ENCODE data around the gene YEATS2. TPM values are rescaled to one million over a fixed set of nuclear protein-coding genes. Genes with fewer than 3 reads are reported as not detected.
"Not testable (repeated sequence)": the region's sequence is repeated elsewhere in the genome, so short reads cannot be mapped to it uniquely, and the experiment has no call there.

Gene YEATS2
- total RNA-seq, 4 donors from 2014 or later = 14.0 to 24.1 (median 16.3) TPM

DNA sequence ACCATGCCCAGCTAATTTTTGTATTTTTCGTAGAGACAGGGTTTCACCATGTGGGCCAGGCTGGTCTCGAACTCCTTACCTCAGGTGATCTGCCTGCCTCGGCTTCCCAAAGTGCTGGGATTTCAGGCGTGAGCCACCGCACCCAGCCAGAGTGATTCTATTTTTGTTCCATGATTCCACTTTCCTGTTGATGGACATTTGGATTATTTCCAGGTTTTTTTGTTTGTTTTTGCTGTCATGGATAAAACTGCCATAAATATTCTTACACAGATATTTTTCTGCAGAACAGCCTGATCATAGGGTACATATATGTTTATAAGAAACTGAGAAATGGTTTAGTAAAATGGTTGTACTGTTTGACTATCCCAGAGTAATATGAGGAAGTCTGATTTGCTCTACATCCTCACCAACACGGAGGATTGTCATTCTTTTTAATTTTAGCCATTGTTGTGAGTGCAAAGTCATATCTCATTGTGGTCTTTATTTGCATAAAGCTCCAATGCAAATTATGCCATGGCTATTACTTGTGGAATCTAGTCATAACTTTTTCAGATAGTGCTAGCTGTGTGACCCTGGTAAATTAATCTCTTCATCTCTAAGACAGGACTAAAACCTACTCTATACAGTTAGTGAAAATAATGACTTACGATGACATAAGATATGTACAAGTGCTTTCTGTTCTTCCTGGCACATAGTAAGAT lies 85.1 kb downstream of the YEATS2 start:
- WGBS, 2 donors = 69 to 71% methylated on average over 7 of the region's 7 CpGs
- DNase-seq (ENCODE audit: low spot score in 2 of 2) = no peak
- intact Hi-C loops (cut with DNase I; ENCODE audit: low total_unique reads) = no loop called here
- TF ChIP-seq, protein P1, sequence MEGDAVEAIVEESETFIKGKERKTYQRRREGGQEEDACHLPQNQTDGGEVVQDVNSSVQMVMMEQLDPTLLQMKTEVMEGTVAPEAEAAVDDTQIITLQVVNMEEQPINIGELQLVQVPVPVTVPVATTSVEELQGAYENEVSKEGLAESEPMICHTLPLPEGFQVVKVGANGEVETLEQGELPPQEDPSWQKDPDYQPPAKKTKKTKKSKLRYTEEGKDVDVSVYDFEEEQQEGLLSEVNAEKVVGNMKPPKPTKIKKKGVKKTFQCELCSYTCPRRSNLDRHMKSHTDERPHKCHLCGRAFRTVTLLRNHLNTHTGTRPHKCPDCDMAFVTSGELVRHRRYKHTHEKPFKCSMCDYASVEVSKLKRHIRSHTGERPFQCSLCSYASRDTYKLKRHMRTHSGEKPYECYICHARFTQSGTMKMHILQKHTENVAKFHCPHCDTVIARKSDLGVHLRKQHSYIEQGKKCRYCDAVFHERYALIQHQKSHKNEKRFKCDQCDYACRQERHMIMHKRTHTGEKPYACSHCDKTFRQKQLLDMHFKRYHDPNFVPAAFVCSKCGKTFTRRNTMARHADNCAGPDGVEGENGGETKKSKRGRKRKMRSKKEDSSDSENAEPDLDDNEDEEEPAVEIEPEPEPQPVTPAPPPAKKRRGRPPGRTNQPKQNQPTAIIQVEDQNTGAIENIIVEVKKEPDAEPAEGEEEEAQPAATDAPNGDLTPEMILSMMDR (IDR thresholded peaks at IDR 0.05) = no peak
- no peak for TF ChIP-seq POLR2A (IDR thresholded peaks at IDR 0.05)
- no peak overlapping the region for H3K4me3 ChIP-seq (ENCODE audit: low read depth, poor library complexity, severe bottlenecking)

DNA sequence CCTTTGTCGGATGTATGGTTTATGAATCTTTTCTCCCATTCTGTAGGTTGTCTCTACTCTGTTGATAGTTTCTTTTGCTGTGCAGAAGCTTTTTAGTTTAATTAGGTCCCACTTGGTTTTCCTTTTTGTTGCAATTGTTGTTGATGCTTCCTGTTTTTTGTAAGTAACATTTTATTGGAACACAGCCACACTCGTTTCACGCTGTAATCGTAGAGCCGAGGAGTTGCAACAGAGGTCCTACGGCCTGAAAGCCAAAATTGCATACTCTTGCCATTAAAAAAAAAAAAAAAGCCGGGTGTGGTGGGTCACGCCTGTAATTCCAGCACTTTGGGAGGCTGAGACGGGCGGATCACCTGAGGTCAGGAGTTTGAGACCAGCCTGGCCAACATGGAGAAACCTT lies 86.9 kb downstream of the YEATS2 start:
- WGBS, 2 donors = 81 to 83% methylated on average over 10 of the region's 10 CpGs
- DNase-seq (ENCODE audit: low spot score in 2 of 2); H3K4me3 ChIP-seq (ENCODE audit: low read depth, poor library complexity, severe bottlenecking); intact Hi-C loops (cut with DNase I; ENCODE audit: low total_unique reads): not testable (repeated sequence)

DNA sequence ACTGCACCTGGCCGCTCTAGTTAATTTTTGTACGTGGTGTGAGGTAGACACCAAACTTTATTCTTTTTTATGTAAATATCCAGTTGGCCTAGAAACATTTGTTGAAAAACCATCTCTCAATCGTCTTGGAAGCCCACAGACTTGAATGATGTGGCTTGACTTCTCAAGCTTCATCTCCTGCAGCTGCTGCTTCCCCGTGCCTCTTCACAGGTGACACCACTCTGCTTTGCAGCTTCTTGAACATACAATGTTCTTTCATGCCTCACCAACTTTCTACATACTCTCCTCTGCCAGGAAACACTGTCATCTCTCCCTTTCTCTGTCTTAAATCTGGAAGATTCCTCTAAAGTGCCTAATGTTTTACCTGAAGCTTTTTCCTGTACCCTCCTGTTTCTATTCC lies 92.2 kb downstream of the YEATS2 start:
- no peak for DNase-seq (ENCODE audit: low spot score in 2 of 2)
- no peak overlapping the region for H3K4me3 ChIP-seq (ENCODE audit: low read depth, poor library complexity, severe bottlenecking)
- WGBS, 2 donors = 89 to 94% methylated on average over 4 of the region's 4 CpGs
- TF ChIP-seq, protein P1 (IDR thresholded peaks at IDR 0.05) = no peak
- no peak for TF ChIP-seq POLR2A (IDR thresholded peaks at IDR 0.05)
- intact Hi-C loops (cut with DNase I; ENCODE audit: low total_unique reads) = no loop called here

DNA sequence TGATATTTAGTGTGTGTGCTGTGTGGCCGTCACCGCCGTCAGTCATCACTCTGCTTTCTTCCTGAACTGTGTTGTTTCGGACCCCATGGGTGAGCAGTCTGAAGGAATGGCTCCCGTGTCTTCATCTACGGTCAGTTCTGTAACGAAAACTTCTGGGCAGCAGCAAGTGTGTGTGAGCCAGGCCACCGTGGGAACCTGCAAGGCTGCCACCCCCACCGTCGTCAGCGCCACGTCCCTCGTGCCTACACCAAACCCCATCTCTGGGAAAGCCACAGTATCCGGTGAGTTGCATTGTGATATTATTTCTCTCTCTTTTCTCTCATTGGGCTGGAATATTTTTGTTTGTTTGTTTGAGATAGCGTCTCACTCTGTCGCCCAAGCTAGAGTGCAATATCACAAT lies 93.1 kb downstream of the YEATS2 start:
- intact Hi-C loops (cut with DNase I; ENCODE audit: low total_unique reads) = no loop called here
- 96% methylated on average over 16 of the region's 16 CpGs for WGBS, 2 donors
- TF ChIP-seq POLR2A (IDR thresholded peaks at IDR 0.05) = no peak
- TF ChIP-seq, protein P1 (IDR thresholded peaks at IDR 0.05) = no peak
- H3K4me3 ChIP-seq (ENCODE audit: low read depth, poor library complexity, severe bottlenecking) = no peak overlapping the region
- no peak for DNase-seq (ENCODE audit: low spot score in 2 of 2)

DNA sequence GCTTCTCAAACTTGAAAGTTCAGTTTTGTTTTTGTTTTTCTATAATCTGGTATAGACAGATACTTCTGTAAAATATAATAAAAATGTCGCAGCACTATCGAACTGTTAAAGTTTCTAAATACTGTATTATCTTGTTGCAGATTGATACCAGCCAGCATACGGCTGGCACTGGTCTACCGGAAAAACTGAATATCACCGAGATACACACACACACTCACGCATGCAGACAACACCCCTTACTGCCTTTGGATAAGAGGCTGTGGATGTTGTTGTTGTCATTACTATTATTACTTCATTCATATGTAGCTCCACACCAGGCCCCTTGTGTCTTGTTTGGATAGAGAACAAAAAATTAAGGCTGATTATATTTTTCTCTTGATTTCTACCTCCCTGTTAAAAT lies 95.4 kb downstream of the YEATS2 start:
- no peak for TF ChIP-seq POLR2A (IDR thresholded peaks at IDR 0.05)
- TF ChIP-seq, protein P1 (IDR thresholded peaks at IDR 0.05) = no peak
- WGBS, 2 donors = 79 to 85% methylated on average over 6 of the region's 6 CpGs
- intact Hi-C loops (cut with DNase I; ENCODE audit: low total_unique reads) = no loop called here
- no peak for DNase-seq (ENCODE audit: low spot score in 2 of 2)
- no peak overlapping the region for H3K4me3 ChIP-seq (ENCODE audit: low read depth, poor library complexity, severe bottlenecking)

DNA sequence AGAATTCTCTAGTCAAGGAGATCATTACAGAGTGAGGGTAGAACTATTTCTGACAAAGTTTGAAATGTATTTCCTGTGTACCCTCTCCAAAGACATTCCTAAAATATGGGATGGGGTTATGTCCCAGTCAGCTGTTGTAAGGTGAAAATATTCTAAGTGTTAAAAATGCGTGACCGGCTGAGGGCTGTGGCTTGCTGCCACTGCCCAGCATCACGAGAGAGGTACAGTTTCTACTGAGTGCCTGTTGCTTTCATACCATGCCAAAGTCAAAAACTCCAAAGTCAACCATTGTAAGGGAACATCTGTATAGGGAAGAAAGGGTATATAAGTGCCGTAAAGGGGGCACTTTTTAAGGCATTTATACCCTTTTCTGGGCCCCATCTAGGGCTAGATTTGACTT lies 96.9 kb downstream of the YEATS2 start:
- H3K4me3 ChIP-seq (ENCODE audit: low read depth, poor library complexity, severe bottlenecking) = no peak overlapping the region
- intact Hi-C loops (cut with DNase I; ENCODE audit: low total_unique reads) = no loop called here
- TF ChIP-seq, protein P1 (IDR thresholded peaks at IDR 0.05) = no peak
- TF ChIP-seq POLR2A (IDR thresholded peaks at IDR 0.05) = no peak
- no peak for DNase-seq (ENCODE audit: low spot score in 2 of 2)
- 88% methylated on average over 4 of the region's 4 CpGs for WGBS, 2 donors

All from lower leg skin (tissue), 4 donors.